ENCODE data around the gene RRN3.
"Not testable (repeated sequence)": the region's sequence is repeated elsewhere in the genome, so short reads cannot be mapped to it uniquely, and the experiment has no call there.

- TF ChIP-seq, protein P1, sequence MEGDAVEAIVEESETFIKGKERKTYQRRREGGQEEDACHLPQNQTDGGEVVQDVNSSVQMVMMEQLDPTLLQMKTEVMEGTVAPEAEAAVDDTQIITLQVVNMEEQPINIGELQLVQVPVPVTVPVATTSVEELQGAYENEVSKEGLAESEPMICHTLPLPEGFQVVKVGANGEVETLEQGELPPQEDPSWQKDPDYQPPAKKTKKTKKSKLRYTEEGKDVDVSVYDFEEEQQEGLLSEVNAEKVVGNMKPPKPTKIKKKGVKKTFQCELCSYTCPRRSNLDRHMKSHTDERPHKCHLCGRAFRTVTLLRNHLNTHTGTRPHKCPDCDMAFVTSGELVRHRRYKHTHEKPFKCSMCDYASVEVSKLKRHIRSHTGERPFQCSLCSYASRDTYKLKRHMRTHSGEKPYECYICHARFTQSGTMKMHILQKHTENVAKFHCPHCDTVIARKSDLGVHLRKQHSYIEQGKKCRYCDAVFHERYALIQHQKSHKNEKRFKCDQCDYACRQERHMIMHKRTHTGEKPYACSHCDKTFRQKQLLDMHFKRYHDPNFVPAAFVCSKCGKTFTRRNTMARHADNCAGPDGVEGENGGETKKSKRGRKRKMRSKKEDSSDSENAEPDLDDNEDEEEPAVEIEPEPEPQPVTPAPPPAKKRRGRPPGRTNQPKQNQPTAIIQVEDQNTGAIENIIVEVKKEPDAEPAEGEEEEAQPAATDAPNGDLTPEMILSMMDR (IDR thresholded peaks at IDR 0.05; ENCODE audit: insufficient read depth, low read length) = not testable (repeated sequence)
- TF ChIP-seq REST (IDR thresholded peaks at IDR 0.05; ENCODE audit: insufficient replicate concordance, low read depth); GABPA (IDR thresholded peaks at IDR 0.05; ENCODE audit: low read depth); POLR2AphosphoS5 (IDR thresholded peaks at IDR 0.05; ENCODE audit: low read depth); SPI1 (IDR thresholded peaks at IDR 0.05; ENCODE audit: borderline replicate concordance, low read depth): not testable (repeated sequence)
These were observed 67.0 kb downstream of the RRN3 start for GRCh38 chr16:15027051-15027450.
